Esophagus muscularis mucosa (tissue), 4 donors: ENCODE results near the gene SORBS1. TPM values are rescaled to one million over a fixed set of nuclear protein-coding genes. Genes with fewer than 3 reads are reported as not detected.
"Not testable (repeated sequence)": the region's sequence is repeated elsewhere in the genome, so short reads cannot be mapped to it uniquely, and the experiment has no call there.

Experiments
- DNase-seq: peaks from one replicate; pipeline ENCODE4 v3.0.0-alpha.2; 2017; ENCODE audit errors: extremely low spot score
- H3K27ac ChIP-seq, 4 donors: fragments of 200-600 bp; sonication (generic); replicated peaks in 1 of 4; 1 replicate in 3 of 4; 2 replicates in 1 of 4; pipeline ENCODE4 v1.5.1; 2016 to 2019; ENCODE audit warnings: mild to moderate bottlenecking in 1 of 4
- H3K27me3 ChIP-seq, 4 donors: fragments of 200-600 bp; sonication (generic); one replicate each; pipeline versions ENCODE4 v1.5.1 to v1.6.0; 2016 to 2019
- H3K36me3 ChIP-seq, 4 donors: fragments of 200-600 bp; sonication (generic); one replicate each; pipeline ENCODE4 v1.5.1; 2016 to 2019
- H3K4me1 ChIP-seq, 4 donors: fragments of 200-600 bp; sonication (generic); one replicate each; pipeline ENCODE4 v1.5.1; 2016 to 2019
- H3K4me3 ChIP-seq, 4 donors: fragments of 200-600 bp; sonication (generic); 1 replicate in 2 of 4; 2 replicates in 2 of 4; pipeline ENCODE4 v1.5.1; 2016 to 2019; ENCODE audit warnings: mild to moderate bottlenecking in 4 of 4, moderate library complexity in 1 of 4
- H3K9me3 ChIP-seq, 4 donors: fragments of 200-600 bp; sonication (generic); 1 replicate in 3 of 4; 2 replicates in 1 of 4; pipeline ENCODE4 v1.5.1; 2016 to 2019
- CTCF ChIP-seq, 3 experiments: fragments of 200-600 bp in 2 of 3; fragments of 450-650 bp in 1 of 3; sonication (generic) in 2 of 3; IDR thresholded peaks; one replicate each; pipeline ENCODE4 v1.5.1; 2017 to 2019; ENCODE audit warnings: antibody characterized with exemption in 3 of 3, mild to moderate bottlenecking in 2 of 3, moderate library complexity in 1 of 3
- EP300 ChIP-seq: sonication (generic); formaldehyde crosslinking; IDR thresholded peaks from one replicate; pipeline ENCODE4 v1.6.1; 2017; ENCODE audit warnings: antibody characterized with exemption
- POLR2A ChIP-seq: fragments of 450-650 bp; IDR thresholded peaks from one replicate; pipeline ENCODE4 v1.6.1; 2017; ENCODE audit warnings: antibody characterized with exemption, moderate library complexity, mild to moderate bottlenecking, low read depth
- POLR2AphosphoS5 ChIP-seq, 2 donors: sonication (generic); formaldehyde crosslinking; IDR thresholded peaks; one replicate each; pipeline ENCODE4 v1.6.1; 2017; ENCODE audit warnings: antibody characterized with exemption in 2 of 2
- WGBS: methylation state at CpG from one replicate; pipeline ENCODE4 v1.1.5; 2018; 5-methylcytosine and 5-hydroxymethylcytosine counted together
- intact Hi-C: fragments of 100-400 bp; cut with DNase I; formaldehyde crosslinking; loops from one replicate; pipeline ENCODE4 v1.15.1; 2023
- total RNA-seq, 4 donors: library from RNA; depleted of rRNA; stranded (reverse); fragments of >200 nt; gene quantifications; one replicate each; pipeline versions ENCODE4 v1.1.0 to v1.2.1, GENCODE V29; 2016

SORBS1 gene
- total RNA-seq, 4 donors from 2014 or later: 1,569 to 2,231 (median 1,854) TPM

GRCh38 chr10:95350219-95350829 lies 210.8 kb downstream of the SORBS1 start:
- Histone ChIP-seq H3K36me3 (peaks cover 42 to 95% (median 85%) of the 10 kb centered on the region in 4 donors), H3K4me1 (peaks cover 59 to 84% (median 77%) of the 10 kb centered on the region in 4 donors), H3K9me3 (no peaks in the 10 kb centered on the region), H3K27ac (peak overlapping the region; percentile 50 to 69 (median 64)), H3K4me3 (no peak overlapping the region), H3K27me3 (no peaks in the 10 kb centered on the region)
- peak in 1 of 2 donors; percentile 74 for TF ChIP-seq POLR2AphosphoS5 (IDR thresholded peaks at IDR 0.05)
- no peak for TF ChIP-seq CTCF (IDR thresholded peaks at IDR 0.05)
- no peak for TF ChIP-seq POLR2A
- DNase-seq: no peak
- 43% methylated on average over 6 of the region's 6 CpGs for WGBS
- intact Hi-C loops: no loop called here

- intact Hi-C loops, H3K9me3 ChIP-seq, H3K4me3 ChIP-seq, H3K27me3 ChIP-seq, DNase-seq: not testable (repeated sequence)
- Histone ChIP-seq H3K4me1 (peaks cover 46 to 65% (median 58%) of the 10 kb centered on the region in 4 donors), H3K36me3 (peaks cover 42 to 94% (median 79%) of the 10 kb centered on the region in 4 donors), H3K27ac (peak overlapping the region; percentile 21 to 69 (median 51))
- WGBS: 76% methylated on average over 7 of the region's 7 CpGs
Observed at GRCh38 chr10:95347402-95347766, 213.8 kb downstream of the SORBS1 start.

- no peak for DNase-seq
- TF ChIP-seq POLR2A: no peak
- peak in 1 of 2 donors; percentile 51 for TF ChIP-seq POLR2AphosphoS5 (IDR thresholded peaks at IDR 0.05)
- 90% methylated on average over 2 of the region's 2 CpGs for WGBS
- Histone ChIP-seq H3K9me3 (no peaks in the 10 kb centered on the region), H3K27ac (peak overlapping the region in 3 of 4 donors; percentile 42 to 69 (median 60)), H3K4me3 (no peak overlapping the region), H3K4me1 (peaks cover 50 to 65% (median 58%) of the 10 kb centered on the region in 4 donors), H3K36me3 (peaks cover 40 to 94% (median 78%) of the 10 kb centered on the region in 4 donors), H3K27me3 (no peaks in the 10 kb centered on the region)
- intact Hi-C loops: no loop called here
Observed at GRCh38 chr10:95346715-95347401, 214.3 kb downstream of the SORBS1 start.

GRCh38 chr10:95343573-95343972 lies 217.6 kb downstream of the SORBS1 start:
- no peaks in the 10 kb centered on the region for H3K27me3 ChIP-seq
- intact Hi-C loops: no loop called here
- WGBS: 71% methylated on average over 6 of the region's 6 CpGs
- peak overlapping the region; percentile 7 to 42 (median 12) for H3K27ac ChIP-seq
- no peak for DNase-seq
- H3K36me3 ChIP-seq: peaks cover 57 to 93% (median 81%) of the 10 kb centered on the region in 4 donors
- TF ChIP-seq EP300 (no peak), POLR2AphosphoS5 (IDR thresholded peaks at IDR 0.05) (peak in 1 of 2 donors; percentile 32)
- H3K4me1 ChIP-seq: peaks cover 38 to 66% (median 52%) of the 10 kb centered on the region in 4 donors
- no peaks in the 10 kb centered on the region for H3K9me3 ChIP-seq
- H3K4me3 ChIP-seq: no peak overlapping the region

GRCh38 chr10:95341716-95342130 lies 219.4 kb downstream of the SORBS1 start:
- Histone ChIP-seq H3K27me3 (no peaks in the 10 kb centered on the region), H3K9me3 (no peaks in the 10 kb centered on the region), H3K27ac (peak overlapping the region in 3 of 4 donors; percentile 29 to 48 (median 46)), H3K36me3 (peaks cover 68 to 98% (median 90%) of the 10 kb centered on the region in 4 donors), H3K4me3 (no peak overlapping the region), H3K4me1 (peaks cover 40 to 73% (median 55%) of the 10 kb centered on the region in 4 donors)
- intact Hi-C loops: no loop called here
- TF ChIP-seq POLR2AphosphoS5 (IDR thresholded peaks at IDR 0.05) (peak in 1 of 2 donors; percentile 3), CTCF (IDR thresholded peaks at IDR 0.05) (no peak)
- WGBS: 47% methylated on average over 3 of the region's 3 CpGs
- DNase-seq: no peak

GRCh38 chr10:95339863-95340262 lies 221.3 kb downstream of the SORBS1 start:
- no peaks in the 10 kb centered on the region for H3K9me3 ChIP-seq
- H3K27me3 ChIP-seq: no peaks in the 10 kb centered on the region
- DNase-seq: no peak
- 95% methylated on average over 1 of the region's 1 CpG for WGBS
- intact Hi-C loops: no loop called here
- peaks cover 58 to 92% (median 72%) of the 10 kb centered on the region in 4 donors for H3K4me1 ChIP-seq
- TF ChIP-seq POLR2A: no peak
- no peak for TF ChIP-seq POLR2AphosphoS5 (IDR thresholded peaks at IDR 0.05)
- no peak for TF ChIP-seq CTCF (IDR thresholded peaks at IDR 0.05)
- no peak for TF ChIP-seq EP300
- H3K4me3 ChIP-seq: no peak overlapping the region
- H3K36me3 ChIP-seq: peaks cover 59 to 97% (median 88%) of the 10 kb centered on the region in 4 donors
- peak overlapping the region in 1 of 4 donors; percentile 3 for H3K27ac ChIP-seq
